Fibroblast of villous mesenchyme (primary cell): ENCODE measurements around the gene CCDC134. TPM values are rescaled to one million over a fixed set of nuclear protein-coding genes. Genes with fewer than 3 reads are reported as not detected.
"Not testable (repeated sequence)": the region's sequence is repeated elsewhere in the genome, so short reads cannot be mapped to it uniquely, and the experiment has no call there.

Experiments
- DNase-seq: peaks from one replicate; pipeline ENCODE4 v3.0.0-alpha.2; 2010; ENCODE audit warnings: low read depth
- H3K4me3 ChIP-seq: 2 replicates; pipeline ENCODE4 v1.5.1; 2011; ENCODE audit warnings: low read depth, mild to moderate bottlenecking, low read length
- total RNA-seq: library from RNA; depleted of rRNA; stranded (reverse); fragments of >200 nt; gene quantifications from 2 replicates; pipeline ENCODE4 v1.2.3, GENCODE V29; 2012
- TF ChIP-seq, protein P1 (sequence below): IDR thresholded peaks from 2 replicates; pipeline ENCODE4 v1.5.1; 2012; ENCODE audit warnings: low read depth, mild to moderate bottlenecking, low read length; ENCODE audit not compliant: insufficient read depth

CCDC134 gene
- total RNA-seq, 1 donor, result 16.0 TPM

DNA sequence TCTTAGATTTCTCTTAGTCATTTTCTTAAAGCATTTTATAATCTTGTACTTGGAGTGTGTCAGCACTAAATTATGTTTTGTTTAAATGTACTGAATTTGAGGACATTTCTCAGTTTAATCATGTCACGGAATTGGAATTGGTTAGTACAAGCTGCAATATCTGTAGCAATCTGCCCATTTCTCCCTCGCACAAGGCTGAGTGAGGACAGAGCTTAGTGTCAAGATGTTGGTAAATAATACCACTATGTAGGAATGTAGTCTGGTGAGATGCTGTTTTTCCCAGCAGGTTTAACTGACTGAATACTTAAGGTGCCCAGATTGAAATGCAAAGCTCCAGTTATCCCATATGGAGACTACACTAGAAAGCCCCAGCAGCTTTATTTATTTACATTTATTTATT lies 63.0 kb downstream of the CCDC134 start:
- TF ChIP-seq, protein P1, sequence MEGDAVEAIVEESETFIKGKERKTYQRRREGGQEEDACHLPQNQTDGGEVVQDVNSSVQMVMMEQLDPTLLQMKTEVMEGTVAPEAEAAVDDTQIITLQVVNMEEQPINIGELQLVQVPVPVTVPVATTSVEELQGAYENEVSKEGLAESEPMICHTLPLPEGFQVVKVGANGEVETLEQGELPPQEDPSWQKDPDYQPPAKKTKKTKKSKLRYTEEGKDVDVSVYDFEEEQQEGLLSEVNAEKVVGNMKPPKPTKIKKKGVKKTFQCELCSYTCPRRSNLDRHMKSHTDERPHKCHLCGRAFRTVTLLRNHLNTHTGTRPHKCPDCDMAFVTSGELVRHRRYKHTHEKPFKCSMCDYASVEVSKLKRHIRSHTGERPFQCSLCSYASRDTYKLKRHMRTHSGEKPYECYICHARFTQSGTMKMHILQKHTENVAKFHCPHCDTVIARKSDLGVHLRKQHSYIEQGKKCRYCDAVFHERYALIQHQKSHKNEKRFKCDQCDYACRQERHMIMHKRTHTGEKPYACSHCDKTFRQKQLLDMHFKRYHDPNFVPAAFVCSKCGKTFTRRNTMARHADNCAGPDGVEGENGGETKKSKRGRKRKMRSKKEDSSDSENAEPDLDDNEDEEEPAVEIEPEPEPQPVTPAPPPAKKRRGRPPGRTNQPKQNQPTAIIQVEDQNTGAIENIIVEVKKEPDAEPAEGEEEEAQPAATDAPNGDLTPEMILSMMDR, result no peak
- no peak for DNase-seq
- H3K4me3 ChIP-seq, result no peak overlapping the region

DNA sequence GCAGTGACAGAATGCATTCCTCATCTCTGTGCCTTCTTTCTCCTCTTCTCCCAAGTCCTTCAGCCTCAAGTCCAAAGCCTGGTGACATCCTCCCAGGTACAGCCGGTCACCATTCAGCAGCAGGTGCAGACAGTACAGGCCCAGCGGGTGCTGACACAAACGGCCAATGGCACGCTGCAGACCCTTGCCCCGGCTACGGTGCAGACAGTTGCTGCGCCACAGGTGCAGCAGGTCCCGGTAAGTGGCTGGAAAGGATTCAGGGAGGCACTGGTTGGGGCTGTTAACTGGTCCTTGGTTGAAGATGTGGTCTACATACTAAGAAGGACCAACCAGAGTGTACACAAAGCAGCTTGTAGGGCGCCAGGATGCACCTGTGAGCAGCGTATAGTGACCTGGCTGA lies 68.1 kb downstream of the CCDC134 start:
- TF ChIP-seq, protein P1, result no peak
- H3K4me3 ChIP-seq, result no peak overlapping the region
- no peak for DNase-seq

DNA sequence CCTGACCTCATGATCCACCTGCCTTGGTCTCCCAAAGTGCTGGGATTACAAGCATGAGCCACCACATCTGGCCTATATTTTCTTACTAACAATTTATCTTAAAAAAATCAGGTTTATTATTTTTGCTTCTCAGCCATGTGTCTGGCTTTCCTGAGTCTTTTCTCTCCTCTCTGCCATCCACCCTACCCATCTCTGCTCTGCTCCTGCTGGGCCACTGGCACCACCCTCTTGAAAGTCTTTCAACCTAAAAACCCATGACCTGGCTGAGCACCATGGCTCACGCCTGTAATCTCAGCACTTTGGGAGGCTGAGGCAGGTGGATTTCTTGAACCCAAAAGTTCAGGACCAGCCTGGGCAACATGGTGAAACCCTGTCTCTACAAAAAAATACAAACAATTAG lies 69.6 kb downstream of the CCDC134 start:
- DNase-seq, result not testable (repeated sequence)

DNA sequence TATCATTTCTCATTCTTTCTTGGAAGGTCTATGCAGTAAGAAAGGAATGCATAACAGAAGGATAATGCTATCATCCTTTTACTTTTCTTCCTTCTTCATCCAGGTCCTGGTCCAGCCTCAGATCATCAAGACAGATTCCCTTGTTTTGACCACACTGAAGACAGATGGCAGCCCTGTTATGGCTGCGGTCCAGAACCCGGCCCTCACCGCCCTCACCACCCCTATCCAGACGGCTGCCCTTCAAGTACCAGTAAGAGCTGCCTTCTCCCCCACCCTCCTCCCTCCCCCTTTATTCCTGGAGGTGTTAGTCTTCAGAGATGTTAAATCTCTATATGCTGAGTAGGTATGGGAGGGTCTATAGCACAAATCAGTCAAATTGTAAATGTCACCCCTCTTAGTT lies 70.3 kb downstream of the CCDC134 start:
- no peak overlapping the region for H3K4me3 ChIP-seq
- no peak for DNase-seq
- TF ChIP-seq, protein P1, result no peak

More for the DNA sequence above, 69.6 kb downstream of the CCDC134 start:
- H3K4me3 ChIP-seq, result not testable (repeated sequence)

DNA sequence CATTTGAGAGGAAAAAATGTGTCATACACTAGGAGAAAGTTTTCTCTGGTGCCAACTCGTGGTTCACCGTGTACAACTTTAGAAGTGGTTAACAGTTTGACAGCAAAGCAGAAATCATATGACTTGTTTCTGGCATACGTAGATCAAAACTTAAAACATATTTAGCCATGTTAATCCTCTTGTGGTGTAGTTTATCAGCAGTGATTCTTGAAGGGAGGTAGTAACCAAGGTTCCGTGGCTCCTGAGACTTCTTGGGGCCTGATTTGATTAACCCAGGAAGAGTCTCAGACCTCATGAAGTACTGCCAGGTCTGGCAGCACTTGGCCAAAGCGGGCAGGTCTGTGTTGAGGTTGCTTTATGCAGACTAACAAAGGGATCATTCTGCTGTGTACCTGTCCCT lies 72.9 kb downstream of the CCDC134 start:
- TF ChIP-seq, protein P1, result no peak
- DNase-seq, result no peak
- H3K4me3 ChIP-seq, result no peak overlapping the region

DNA sequence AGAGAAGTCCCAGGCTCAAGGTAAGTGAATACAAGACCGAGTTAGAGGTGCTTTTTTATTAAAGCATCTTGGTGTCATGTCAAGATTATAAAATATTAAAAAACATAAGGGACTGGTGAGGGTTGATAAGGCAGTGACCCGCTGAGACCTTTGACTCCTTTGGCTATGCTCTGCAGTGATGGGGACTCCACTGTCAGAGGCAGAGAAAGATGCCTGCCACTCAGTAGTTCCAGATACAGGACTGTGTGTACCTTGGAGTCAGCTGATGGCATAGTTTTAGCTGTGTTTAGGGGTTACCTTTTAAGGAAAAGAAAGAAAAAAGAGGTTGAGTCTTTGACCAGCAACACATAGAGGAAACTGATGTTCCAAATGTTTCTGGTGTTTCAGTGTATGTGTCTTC lies 73.6 kb downstream of the CCDC134 start:
- TF ChIP-seq, protein P1, result no peak
- no peak overlapping the region for H3K4me3 ChIP-seq
- DNase-seq, result no peak

DNA sequence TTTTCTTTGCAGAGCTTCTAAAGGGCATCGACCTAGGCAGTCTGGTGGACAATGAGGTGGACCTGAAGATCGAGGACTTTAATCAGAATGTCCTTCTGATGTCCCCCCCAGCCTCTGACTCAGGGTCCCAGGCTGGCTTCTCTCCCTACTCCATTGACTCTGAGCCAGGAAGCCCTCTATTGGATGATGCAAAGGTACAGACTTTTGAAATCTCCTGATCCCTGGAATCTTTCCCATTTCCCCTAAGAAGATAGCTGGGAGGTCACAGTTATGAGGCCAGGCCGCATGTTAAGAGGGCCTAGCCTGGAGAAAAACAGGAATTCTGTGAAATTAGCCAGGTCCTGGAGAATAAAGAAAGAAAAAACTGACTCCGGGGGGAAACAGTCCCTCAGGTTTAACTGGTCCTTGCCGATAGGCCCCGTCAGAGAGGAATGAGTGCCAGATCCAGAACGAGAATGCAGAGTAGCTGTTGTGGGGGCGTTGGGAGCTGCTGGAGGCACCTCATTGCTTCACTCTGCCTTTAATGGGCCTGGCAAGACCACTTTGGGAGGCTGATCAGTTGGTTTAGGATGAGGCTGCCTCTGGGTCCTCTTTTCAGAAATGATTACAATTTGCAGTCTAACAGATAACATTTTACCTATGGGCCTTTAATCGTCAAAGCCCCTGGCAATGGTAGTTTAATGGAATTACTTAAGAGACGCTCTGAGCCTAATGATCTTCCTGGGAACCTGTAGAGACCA lies 75.2 kb downstream of the CCDC134 start:
- TF ChIP-seq, protein P1, result no peak
- no peak overlapping the region for H3K4me3 ChIP-seq
- DNase-seq, result no peak

Other genes with a start within 250 kb of the CCDC134 start
- 1.9 and 2.2 TPM in 2 replicates for gene CSDC2, start 239.7 kb upstream of the CCDC134 start, total RNA-seq
- 13.8 and 21.6 TPM in 2 replicates for gene PMM1, start 210.8 kb upstream of the CCDC134 start, total RNA-seq
- 23.5 and 27.6 TPM in 2 replicates for gene DESI1, start 179.6 kb upstream of the CCDC134 start, total RNA-seq
- gene XRCC6, start 179.4 kb upstream of the CCDC134 start, total RNA-seq, result 302 and 350 TPM in 2 replicates
- gene SNU13, start 111.8 kb upstream of the CCDC134 start, total RNA-seq, result 65.4 and 73.8 TPM in 2 replicates
- gene MEI1, start 101.2 kb upstream of the CCDC134 start, total RNA-seq, result 1.3 and 2.2 TPM in 2 replicates
- 83.3 and 104 TPM in 2 replicates for gene SREBF2, start 32.4 kb downstream of the CCDC134 start, total RNA-seq
- gene SHISA8, start 114.4 kb downstream of the CCDC134 start, total RNA-seq, result not detected in 2 replicates
- gene TNFRSF13C, start 126.1 kb downstream of the CCDC134 start, total RNA-seq, result under 0.01 TPM in 2 replicates
- gene CENPM, start 146.5 kb downstream of the CCDC134 start, total RNA-seq, result 14.2 and 21.6 TPM in 2 replicates
- gene SEPTIN3, start 168.8 kb downstream of the CCDC134 start, total RNA-seq, result under 0.01 TPM in 2 replicates
- gene WBP2NL, start 198.1 kb downstream of the CCDC134 start, total RNA-seq, result 0.32 and 0.43 TPM in 2 replicates